GM20000 (cell line): Measurements from ENCODE around the gene FAM50B.

Source experiments
- DNase-seq: peaks from one replicate; pipeline ENCODE4 v3.0.0; 2012; ENCODE audit warnings: low spot score
- CTCF ChIP-seq: IDR thresholded peaks from 2 replicates; pipeline ENCODE4 v1.5.1; 2012; ENCODE audit warnings: mild to moderate bottlenecking, control low read depth; ENCODE audit errors: extremely low read depth, missing control alignments

The FAM50B gene

GRCh38 chr6:3874069-3874468 is 24.9 kb downstream of the FAM50B start:
- no peak for TF ChIP-seq CTCF
- DNase-seq = no peak

- TF ChIP-seq CTCF = no peak
- DNase-seq = no peak
Observed at GRCh38 chr6:3875486-3875885, 26.3 kb downstream of the FAM50B start.

GRCh38 chr6:3876101-3876500 is 26.9 kb downstream of the FAM50B start:
- no peak for DNase-seq
- TF ChIP-seq CTCF = no peak

- DNase-seq = no peak
- TF ChIP-seq CTCF = no peak
Observed at GRCh38 chr6:3876866-3877265, 27.7 kb downstream of the FAM50B start.

GRCh38 chr6:3878048-3878666 is 29.0 kb downstream of the FAM50B start:
- no peak for TF ChIP-seq CTCF
- DNase-seq = no peak

- no peak for TF ChIP-seq CTCF
- no peak for DNase-seq
Observed at GRCh38 chr6:3879194-3879952, 30.2 kb downstream of the FAM50B start.

GRCh38 chr6:3881711-3882421 is 32.7 kb downstream of the FAM50B start:
- TF ChIP-seq CTCF = no peak
- DNase-seq = no peak
